Measurements from ENCODE around the gene GPS2.
"Not testable (repeated sequence)": the region's sequence is repeated elsewhere in the genome, so short reads cannot be mapped to it uniquely, and the experiment has no call there.

The GPS2 gene

DNA sequence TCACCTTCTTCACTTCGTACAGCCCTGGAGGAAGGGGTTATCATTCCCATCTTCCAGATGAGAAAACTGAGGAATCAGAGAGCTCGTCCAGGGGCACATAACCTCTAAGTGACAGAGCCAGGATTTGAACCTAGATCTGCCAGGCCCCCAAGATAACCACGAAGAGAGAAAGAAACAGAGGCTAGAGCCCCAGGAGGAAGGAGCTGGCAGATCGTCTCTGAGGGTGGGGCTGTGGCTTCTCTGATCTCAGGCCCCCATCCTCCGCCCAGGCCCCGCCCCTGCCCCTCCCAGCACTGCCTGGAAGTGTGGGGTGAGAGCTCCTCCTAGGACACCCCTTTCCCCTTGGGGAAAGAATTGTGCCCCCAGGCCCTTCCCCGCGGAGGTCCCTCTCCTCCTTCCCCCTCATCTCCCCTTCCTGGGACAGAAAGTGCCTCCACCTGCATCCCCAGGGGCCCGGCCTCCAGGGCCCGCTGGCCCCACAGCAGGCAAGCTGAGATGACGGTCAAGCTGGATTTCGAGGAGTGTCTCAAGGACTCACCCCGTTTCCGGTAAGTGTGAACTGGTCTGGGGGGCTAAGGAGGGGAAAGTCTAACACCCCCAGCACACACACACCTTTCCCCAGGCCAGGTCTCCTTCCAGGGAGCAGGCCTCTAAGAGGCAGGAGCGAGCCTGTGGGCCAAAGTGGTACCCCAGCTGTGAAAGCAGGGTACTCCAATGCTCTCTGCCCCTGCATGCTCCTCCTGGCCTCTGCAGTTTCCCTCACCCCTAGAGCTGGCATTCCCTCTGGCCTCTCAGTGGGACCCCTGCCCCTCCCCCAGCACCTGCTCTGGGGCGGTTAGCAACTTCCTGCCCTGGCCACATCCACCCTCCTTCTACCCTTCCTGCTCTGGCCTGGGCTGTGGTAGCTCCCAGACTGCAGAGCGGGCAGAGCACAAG lies 21.3 kb upstream of the GPS2 start, which contains the start of gene ACAP1:
Gene ACAP1, plus strand, starts transcription at position 290 of the 936 bp plus-strand sequence. Its CDS starts 206 bp downstream, at position 496.
- no peaks in the 10 kb centered on the region for H3K36me3 ChIP-seq (ENCODE audit: insufficient read depth, low read length)
- H3K27ac ChIP-seq (ENCODE audit: low read depth, low read length) = peak within 1 kb of the TSS; percentile 71
- H3K4me3 ChIP-seq (ENCODE audit: low read length) = peak within 1 kb of the TSS; percentile 25
- peak within 1 kb of the TSS; percentile 28 for H3K9ac ChIP-seq (ENCODE audit: low read depth, low read length)
- no peaks in the 10 kb centered on the region for H3K27me3 ChIP-seq (ENCODE audit: insufficient read depth, low read length)
- WGBS = 56% methylated on average over 16 of the region's 17 CpGs
- no peaks in the 10 kb centered on the region for H3K9me3 ChIP-seq (ENCODE audit: insufficient read depth, low read depth, low read length)
- peaks cover 16% of the 10 kb centered on the region for H3K4me1 ChIP-seq (ENCODE audit: insufficient read depth, low read length)

DNA sequence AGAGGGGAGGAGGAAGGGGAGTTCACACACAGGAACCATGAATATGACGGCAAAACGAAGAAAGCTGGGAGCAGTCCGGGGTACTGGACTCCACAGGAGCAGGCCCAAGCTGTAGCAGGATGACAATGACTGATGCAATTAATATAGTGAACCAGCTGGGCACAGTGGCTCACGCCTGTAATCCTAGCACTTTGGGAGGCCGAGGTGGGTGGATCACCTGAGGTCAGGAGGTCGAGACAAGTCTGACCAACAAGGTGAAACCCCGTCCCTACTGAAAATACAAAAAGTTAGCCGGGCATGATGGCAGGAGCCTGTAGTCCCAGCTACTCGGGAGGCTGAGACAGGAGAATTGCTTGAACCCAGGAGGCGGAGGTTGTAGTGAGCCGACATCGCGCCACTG lies 20.6 kb upstream of the GPS2 start:
- not testable (repeated sequence) for H3K36me3 ChIP-seq (ENCODE audit: insufficient read depth, low read length); H3K27me3 ChIP-seq (ENCODE audit: insufficient read depth, low read length); H3K9me3 ChIP-seq (ENCODE audit: insufficient read depth, low read depth, low read length); H3K4me3 ChIP-seq (ENCODE audit: low read length); H3K9ac ChIP-seq (ENCODE audit: low read depth, low read length); H3K27ac ChIP-seq (ENCODE audit: low read depth, low read length)
- peaks cover 18% of the 10 kb centered on the region for H3K4me1 ChIP-seq (ENCODE audit: insufficient read depth, low read length)
- WGBS = 92% methylated on average over 13 of the region's 13 CpGs

DNA sequence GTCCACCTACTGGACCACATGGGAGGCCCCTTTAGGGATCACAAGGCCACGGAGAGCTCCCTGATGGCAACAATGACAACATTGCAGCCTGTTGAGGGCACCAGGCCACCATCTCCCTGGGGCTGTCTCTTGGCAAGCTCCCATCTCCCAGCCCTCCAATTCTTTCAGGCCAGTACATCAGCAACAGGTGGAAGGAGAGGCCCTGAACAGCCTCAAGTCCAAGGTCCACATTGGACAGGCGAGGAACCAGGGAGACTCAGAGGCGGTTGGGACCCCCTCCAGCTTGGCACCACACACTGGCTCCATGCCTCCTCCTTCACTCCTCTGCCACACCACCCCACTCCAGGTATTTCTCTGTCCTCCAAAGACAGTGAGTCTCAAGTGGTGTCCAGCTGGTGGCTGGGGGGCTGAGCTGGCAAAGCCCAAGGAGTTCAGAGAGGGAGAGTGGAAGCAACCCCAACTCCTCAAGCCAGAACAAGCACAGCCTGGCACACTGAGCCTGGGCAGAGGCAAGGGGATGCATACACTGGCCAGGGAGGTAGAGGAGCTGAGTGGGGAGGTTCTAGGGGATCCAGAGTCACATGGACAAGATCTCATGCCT lies 19.9 kb upstream of the GPS2 start:
- Histone ChIP-seq H3K4me1 (ENCODE audit: insufficient read depth, low read length) (peaks cover 23% of the 10 kb centered on the region), H3K36me3 (ENCODE audit: insufficient read depth, low read length) (no peaks in the 10 kb centered on the region), H3K9me3 (ENCODE audit: insufficient read depth, low read depth, low read length) (no peaks in the 10 kb centered on the region), H3K27ac (ENCODE audit: low read depth, low read length) (no peak overlapping the region), H3K27me3 (ENCODE audit: insufficient read depth, low read length) (no peaks in the 10 kb centered on the region), H3K9ac (ENCODE audit: low read depth, low read length) (no peak overlapping the region), H3K4me3 (ENCODE audit: low read length) (no peak overlapping the region)
- WGBS = 90% methylated on average over 3 of the region's 3 CpGs

DNA sequence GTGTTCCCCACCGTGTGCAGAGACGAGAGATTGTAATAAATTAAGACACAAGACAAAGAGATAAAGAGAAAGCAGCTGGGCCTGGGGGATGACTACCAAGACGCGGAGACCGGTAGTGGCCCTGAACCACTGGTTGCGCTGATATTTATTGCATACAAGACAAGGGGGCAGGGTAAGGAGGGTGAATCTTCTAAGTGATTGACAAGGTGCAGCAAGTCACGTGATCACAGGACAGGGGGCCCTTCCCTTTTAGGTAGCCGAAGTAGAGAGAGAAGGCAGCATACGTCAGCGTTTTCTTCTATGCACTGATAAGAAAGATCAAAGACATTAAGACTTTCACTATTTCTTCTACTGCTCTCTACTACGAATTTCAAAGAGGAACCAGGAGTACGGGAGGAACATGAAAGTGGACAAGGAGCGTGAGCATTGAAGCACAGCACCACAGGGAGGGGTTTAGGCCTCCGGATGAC lies 17.5 kb upstream of the GPS2 start:
- not testable (repeated sequence) for H3K27ac ChIP-seq (ENCODE audit: low read depth, low read length)
- WGBS = 79% methylated on average over 13 of the region's 14 CpGs

DNA sequence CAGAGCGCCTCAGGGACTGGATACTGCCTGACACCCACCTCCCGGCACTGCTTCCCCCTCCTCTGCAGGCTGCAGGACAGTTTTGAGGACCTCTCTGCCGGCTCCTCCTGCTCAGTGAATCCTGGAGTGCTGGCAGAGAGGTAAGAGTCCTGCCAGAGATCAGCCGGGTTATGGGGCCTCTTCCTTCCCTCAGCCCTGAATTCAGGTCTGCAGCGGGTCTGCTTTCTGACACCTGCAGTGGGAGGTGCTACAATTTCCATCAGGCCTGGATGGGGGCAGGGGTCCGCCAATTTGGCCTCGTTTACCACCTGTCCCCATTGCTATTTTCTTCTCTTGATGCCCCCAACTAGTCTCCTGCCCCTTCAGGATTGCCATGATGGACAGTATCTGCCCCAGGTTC lies 17.0 kb upstream of the GPS2 start:
- Histone ChIP-seq H3K9ac (ENCODE audit: low read depth, low read length) (no peak overlapping the region), H3K27me3 (ENCODE audit: insufficient read depth, low read length) (no peaks in the 10 kb centered on the region), H3K4me1 (ENCODE audit: insufficient read depth, low read length) (peaks cover 20% of the 10 kb centered on the region), H3K4me3 (ENCODE audit: low read length) (no peak overlapping the region), H3K27ac (ENCODE audit: low read depth, low read length) (no peak overlapping the region), H3K9me3 (ENCODE audit: insufficient read depth, low read depth, low read length) (no peaks in the 10 kb centered on the region), H3K36me3 (ENCODE audit: insufficient read depth, low read length) (no peaks in the 10 kb centered on the region)
- WGBS = 73% methylated on average over 7 of the region's 7 CpGs

More for the DNA sequence above, 17.5 kb upstream of the GPS2 start:
- H3K9ac ChIP-seq (ENCODE audit: low read depth, low read length); H3K4me3 ChIP-seq (ENCODE audit: low read length); H3K36me3 ChIP-seq (ENCODE audit: insufficient read depth, low read length); H3K9me3 ChIP-seq (ENCODE audit: insufficient read depth, low read depth, low read length); H3K27me3 ChIP-seq (ENCODE audit: insufficient read depth, low read length): not testable (repeated sequence)
- H3K4me1 ChIP-seq (ENCODE audit: insufficient read depth, low read length) = peaks cover 23% of the 10 kb centered on the region

DNA sequence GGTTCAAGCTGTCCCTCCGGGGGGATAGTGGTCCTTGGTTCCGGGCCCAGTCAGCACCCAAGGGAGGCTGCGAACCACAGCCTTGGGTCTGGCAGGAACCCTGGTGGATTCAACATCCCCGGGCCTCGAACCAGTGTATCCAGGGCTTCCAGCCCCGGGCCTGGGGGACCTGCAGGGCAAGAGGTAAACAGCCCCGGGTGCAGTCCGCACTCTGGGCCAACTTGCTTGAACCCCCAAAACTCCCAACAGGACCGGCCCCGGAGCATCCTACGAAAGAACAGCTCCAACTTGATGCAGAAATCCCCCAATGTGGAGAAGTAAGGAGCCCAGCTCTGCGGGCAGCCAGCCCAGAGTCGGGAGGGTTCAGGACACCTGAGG lies 15.5 kb upstream of the GPS2 start:
- no peaks in the 10 kb centered on the region for H3K9me3 ChIP-seq (ENCODE audit: insufficient read depth, low read depth, low read length)
- peak overlapping the region; percentile 85 for H3K4me3 ChIP-seq (ENCODE audit: low read length)
- H3K4me1 ChIP-seq (ENCODE audit: insufficient read depth, low read length) = peaks cover 10% of the 10 kb centered on the region; the same call in 1 of the 2 replicates
- WGBS = 79% methylated on average over 13 of the region's 13 CpGs
- peaks cover 14% of the 10 kb centered on the region for H3K36me3 ChIP-seq (ENCODE audit: insufficient read depth, low read length)
- H3K9ac ChIP-seq (ENCODE audit: low read depth, low read length) = peak overlapping the region; percentile 70
- H3K27me3 ChIP-seq (ENCODE audit: insufficient read depth, low read length) = no peaks in the 10 kb centered on the region
- H3K27ac ChIP-seq (ENCODE audit: low read depth, low read length) = peak overlapping the region; percentile 94

DNA sequence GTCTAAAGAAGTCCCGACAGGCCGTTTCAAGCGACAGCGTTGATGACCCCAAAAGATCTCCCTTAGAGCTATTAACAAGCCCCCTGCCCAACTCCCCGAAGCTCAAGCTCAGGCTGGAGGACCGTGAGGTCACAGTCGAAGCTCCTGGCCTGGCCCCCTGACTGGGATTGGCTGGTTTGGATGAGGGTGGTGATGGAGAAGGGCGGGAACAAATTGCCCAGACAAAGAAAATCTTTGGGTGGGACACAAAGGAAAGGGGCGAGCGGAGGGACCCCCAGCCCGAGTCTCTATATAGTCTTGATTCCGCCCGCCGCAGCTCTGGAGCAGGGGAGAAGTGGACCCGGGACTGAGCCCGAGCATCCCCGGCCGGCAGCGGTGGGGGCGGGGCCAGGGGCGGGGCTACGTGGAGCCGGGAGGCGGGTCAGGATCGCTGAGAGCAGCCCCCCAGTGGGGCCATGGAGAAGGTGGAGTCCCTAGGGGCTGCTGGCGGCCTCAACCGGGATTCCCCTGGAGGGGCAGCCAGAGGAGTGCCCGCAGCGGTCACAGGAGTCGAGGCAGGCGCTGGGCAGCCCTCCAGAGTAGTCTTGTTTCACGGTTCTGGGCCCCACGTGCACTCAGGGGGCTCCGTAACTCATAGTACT lies 15.0 kb upstream of the GPS2 start:
- Histone ChIP-seq H3K27me3 (ENCODE audit: insufficient read depth, low read length) (no peaks in the 10 kb centered on the region), H3K4me1 (ENCODE audit: insufficient read depth, low read length) (peaks cover 10% of the 10 kb centered on the region; the same call in 1 of the 2 replicates), H3K4me3 (ENCODE audit: low read length) (peak overlapping the region; percentile 85), H3K9me3 (ENCODE audit: insufficient read depth, low read depth, low read length) (no peaks in the 10 kb centered on the region), H3K9ac (ENCODE audit: low read depth, low read length) (peak overlapping the region; percentile 79), H3K36me3 (ENCODE audit: insufficient read depth, low read length) (peaks cover 19% of the 10 kb centered on the region), H3K27ac (ENCODE audit: low read depth, low read length) (peak overlapping the region; percentile 94)
- WGBS = 3% methylated on average over 34 of the region's 34 CpGs

DNA sequence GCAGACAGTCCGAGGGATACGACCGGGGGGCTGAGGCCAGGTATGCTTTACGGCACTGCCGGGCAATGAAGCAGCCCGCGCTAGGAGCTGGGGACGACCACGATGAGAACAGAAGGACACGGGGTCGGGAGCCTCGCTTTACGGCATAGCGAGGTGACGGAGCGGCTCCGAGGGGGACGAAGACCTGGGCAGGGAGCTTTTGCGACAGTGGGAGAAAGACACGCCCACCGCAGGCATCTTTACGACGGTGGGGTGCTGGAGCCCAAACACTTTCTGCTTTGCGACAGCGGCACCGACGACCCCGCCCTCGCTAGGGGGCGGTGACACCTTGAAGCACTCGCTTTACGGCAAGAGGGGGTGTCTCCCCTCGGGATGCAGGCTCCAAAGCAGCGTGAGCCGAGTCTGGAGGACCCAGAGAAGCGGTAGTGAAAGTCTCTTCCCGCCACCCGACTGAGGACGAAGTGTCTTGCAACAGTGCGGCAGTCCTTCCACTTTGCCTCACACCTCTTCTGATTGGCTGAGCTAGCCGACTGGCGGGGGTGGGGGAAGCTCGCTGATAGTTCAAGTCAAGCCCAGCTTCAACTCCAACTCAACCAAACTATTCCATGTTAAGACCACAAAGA lies 14.3 kb upstream of the GPS2 start:
- Histone ChIP-seq H3K27ac (ENCODE audit: low read depth, low read length) (peak overlapping the region; percentile 94), H3K36me3 (ENCODE audit: insufficient read depth, low read length) (peaks cover 24% of the 10 kb centered on the region), H3K4me1 (ENCODE audit: insufficient read depth, low read length) (peaks cover 10% of the 10 kb centered on the region; the same call in 1 of the 2 replicates), H3K4me3 (ENCODE audit: low read length) (peak overlapping the region; percentile 85), H3K9ac (ENCODE audit: low read depth, low read length) (peak overlapping the region; percentile 79), H3K9me3 (ENCODE audit: insufficient read depth, low read depth, low read length) (no peaks in the 10 kb centered on the region), H3K27me3 (ENCODE audit: insufficient read depth, low read length) (no peaks in the 10 kb centered on the region)
- under 1% methylated on average over 43 of the region's 43 CpGs for WGBS

DNA sequence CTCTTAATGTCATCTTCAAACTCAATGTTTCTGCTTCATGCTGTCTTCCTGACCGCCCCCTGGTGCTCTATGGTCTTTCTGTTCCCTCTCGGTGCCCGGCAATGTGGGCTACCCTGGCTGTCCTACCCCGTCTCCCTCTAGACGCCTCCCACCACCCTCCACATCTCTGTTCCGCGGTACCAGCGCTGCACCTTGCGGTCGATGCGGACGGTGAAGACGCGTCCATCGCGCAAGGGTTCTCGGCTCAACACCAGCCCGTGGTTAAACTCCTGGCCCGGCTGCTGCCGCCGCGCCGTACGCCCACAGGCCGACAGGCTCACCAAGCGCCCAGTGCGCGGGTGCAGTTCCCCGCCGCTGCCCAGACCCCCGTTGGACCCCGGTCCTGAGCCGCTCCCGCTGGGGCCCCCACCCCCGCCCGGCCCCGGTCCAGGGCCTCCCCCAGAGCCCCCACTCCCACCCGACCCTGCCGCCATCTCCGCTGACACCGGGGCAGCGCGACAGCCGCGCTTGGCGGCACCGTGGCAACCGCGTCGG lies 13.7 kb upstream of the GPS2 start, which contains the start of gene NEURL4:
Gene NEURL4, minus strand, starts transcription at position 496 of the 534 bp plus-strand sequence. Its CDS starts 23 bp downstream, at position 473.
- H3K36me3 ChIP-seq (ENCODE audit: insufficient read depth, low read length) = peaks cover 28% of the 10 kb centered on the region
- under 1% methylated on average over 49 of the region's 50 CpGs for WGBS
- H3K4me1 ChIP-seq (ENCODE audit: insufficient read depth, low read length) = peaks cover 10% of the 10 kb centered on the region; the same call in 1 of the 2 replicates

DNA sequence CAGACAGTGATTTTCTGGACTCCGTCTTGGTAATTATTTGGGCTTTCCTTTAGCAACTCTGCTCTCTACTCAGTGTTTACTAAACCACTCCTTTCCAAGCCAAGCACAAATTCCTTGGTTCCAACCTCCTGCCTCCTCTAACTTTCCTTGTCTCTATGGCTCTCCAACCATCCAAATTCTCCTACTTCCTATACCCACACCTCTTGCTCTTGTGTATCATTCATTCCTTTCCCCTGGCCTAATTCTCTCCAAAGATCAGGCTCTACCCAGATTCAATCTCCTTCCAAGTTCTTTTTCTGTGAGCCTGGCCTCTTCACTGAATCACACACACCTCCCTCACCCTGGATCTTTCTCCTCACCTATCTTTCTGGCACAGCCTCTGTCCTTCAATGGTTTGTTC lies 12.8 kb upstream of the GPS2 start:
- 95% methylated on average over 1 of the region's 1 CpG for WGBS
- H3K4me1 ChIP-seq (ENCODE audit: insufficient read depth, low read length) = peaks cover 10% of the 10 kb centered on the region; the same call in 1 of the 2 replicates
- H3K4me3 ChIP-seq (ENCODE audit: low read length) = peak overlapping the region; percentile 85
- H3K9me3 ChIP-seq (ENCODE audit: insufficient read depth, low read depth, low read length) = no peaks in the 10 kb centered on the region
- H3K27ac ChIP-seq (ENCODE audit: low read depth, low read length) = no peak overlapping the region
- no peak overlapping the region for H3K9ac ChIP-seq (ENCODE audit: low read depth, low read length)
- no peaks in the 10 kb centered on the region for H3K27me3 ChIP-seq (ENCODE audit: insufficient read depth, low read length)
- H3K36me3 ChIP-seq (ENCODE audit: insufficient read depth, low read length) = peaks cover 37% of the 10 kb centered on the region

More for the DNA sequence above, 13.7 kb upstream of the GPS2 start, which contains the start of gene NEURL4:
- H3K27ac ChIP-seq (ENCODE audit: low read depth, low read length) = peak within 1 kb of the TSS; percentile 94
- H3K4me3 ChIP-seq (ENCODE audit: low read length) = peak within 1 kb of the TSS; percentile 85
- H3K9me3 ChIP-seq (ENCODE audit: insufficient read depth, low read depth, low read length) = no peaks in the 10 kb centered on the region
- peak within 1 kb of the TSS; percentile 79 for H3K9ac ChIP-seq (ENCODE audit: low read depth, low read length)
- no peaks in the 10 kb centered on the region for H3K27me3 ChIP-seq (ENCODE audit: insufficient read depth, low read length)
